ENCODE results near the gene KRT81. TPM values are rescaled to one million over a fixed set of nuclear protein-coding genes. Genes with fewer than 3 reads are reported as not detected.
A peak's percentile ranks its signal among the peaks of the same experiment; 100 is the strongest.
"Not testable (repeated sequence)": the region's sequence is repeated elsewhere in the genome, so short reads cannot be mapped to it uniquely, and the experiment has no call there.

KRT81 gene
- total and polyA plus RNA-seq, 2 donors from 2014 or later, result not detected

DNA sequence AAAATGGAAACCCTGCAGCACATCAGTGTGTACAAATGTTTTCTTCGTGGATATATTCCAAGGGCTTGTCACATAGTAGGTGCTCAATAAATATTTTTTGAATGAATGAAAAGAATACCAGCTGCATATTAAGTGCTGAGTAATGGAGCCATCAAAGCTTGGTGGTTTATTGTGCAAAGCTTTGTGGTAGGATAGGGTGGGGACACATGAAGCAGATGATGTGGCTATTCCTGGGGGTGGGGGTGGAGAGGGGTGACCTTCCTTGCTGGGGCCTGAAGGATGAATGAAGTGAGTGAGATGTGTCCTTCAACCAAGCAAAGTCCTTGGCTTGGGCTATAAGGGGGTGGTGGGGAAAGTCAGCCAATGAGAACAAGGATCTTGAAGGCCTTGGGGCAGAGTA is 4.3 kb upstream of the KRT81 start:
- Histone ChIP-seq H3K4me1 (ENCODE audit: control insufficient read depth in 2 of 3, insufficient read depth in 2 of 3, low read depth in 1 of 3, low read length in 3 of 3) (no peaks in the 10 kb centered on the region), H3K4me3 (ENCODE audit: low read length in 3 of 3) (no peak overlapping the region), H3K36me3 (ENCODE audit: control insufficient read depth in 2 of 3, insufficient read depth in 3 of 3, low read length in 3 of 3) (no peaks in the 10 kb centered on the region), H3K9ac (ENCODE audit: low read length in 3 of 3) (no peak overlapping the region), H3K9me3 (ENCODE audit: control insufficient read depth in 2 of 3, insufficient read depth in 1 of 3, low read length in 3 of 3) (no peaks in the 10 kb centered on the region), H3K27me3 (ENCODE audit: control insufficient read depth, insufficient read depth, low read length) (peaks cover 10% of the 10 kb centered on the region), H3K27ac (ENCODE audit: low read depth in 2 of 2, low read length in 2 of 2) (no peak overlapping the region)
- DNase-seq (peak in 1 of 5 donors; percentile 0), FAIRE-seq (no peak)
- intact Hi-C loops (cut with DNase I), result no loop called here
- TF ChIP-seq, protein P1, sequence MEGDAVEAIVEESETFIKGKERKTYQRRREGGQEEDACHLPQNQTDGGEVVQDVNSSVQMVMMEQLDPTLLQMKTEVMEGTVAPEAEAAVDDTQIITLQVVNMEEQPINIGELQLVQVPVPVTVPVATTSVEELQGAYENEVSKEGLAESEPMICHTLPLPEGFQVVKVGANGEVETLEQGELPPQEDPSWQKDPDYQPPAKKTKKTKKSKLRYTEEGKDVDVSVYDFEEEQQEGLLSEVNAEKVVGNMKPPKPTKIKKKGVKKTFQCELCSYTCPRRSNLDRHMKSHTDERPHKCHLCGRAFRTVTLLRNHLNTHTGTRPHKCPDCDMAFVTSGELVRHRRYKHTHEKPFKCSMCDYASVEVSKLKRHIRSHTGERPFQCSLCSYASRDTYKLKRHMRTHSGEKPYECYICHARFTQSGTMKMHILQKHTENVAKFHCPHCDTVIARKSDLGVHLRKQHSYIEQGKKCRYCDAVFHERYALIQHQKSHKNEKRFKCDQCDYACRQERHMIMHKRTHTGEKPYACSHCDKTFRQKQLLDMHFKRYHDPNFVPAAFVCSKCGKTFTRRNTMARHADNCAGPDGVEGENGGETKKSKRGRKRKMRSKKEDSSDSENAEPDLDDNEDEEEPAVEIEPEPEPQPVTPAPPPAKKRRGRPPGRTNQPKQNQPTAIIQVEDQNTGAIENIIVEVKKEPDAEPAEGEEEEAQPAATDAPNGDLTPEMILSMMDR (IDR thresholded peaks at IDR 0.05; ENCODE audit: borderline replicate concordance, extremely low read depth, insufficient read depth), result no peak

DNA sequence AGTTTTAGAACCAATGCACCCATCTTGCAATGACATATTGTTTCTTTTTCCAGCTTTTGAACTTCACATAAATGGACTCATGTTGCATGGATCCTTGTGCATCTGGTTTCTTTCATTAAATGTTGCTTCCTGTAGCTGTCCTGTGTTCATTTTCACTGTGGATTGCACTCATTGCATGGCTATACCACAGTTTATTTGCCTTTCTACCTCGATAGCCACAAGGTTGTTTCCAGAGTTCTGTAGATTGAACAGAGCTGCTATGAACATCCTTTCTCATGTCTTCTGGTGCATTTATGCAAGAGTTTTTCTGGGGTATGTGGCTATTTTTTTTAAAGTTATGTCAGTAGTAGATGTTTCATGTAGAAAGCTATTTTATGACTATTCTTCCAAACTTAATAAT is 3.5 kb upstream of the KRT81 start:
- DNase-seq (no peak), FAIRE-seq (no peak)
- Histone ChIP-seq H3K9ac (ENCODE audit: low read length in 3 of 3) (no peak overlapping the region), H3K4me1 (ENCODE audit: control insufficient read depth in 2 of 3, insufficient read depth in 2 of 3, low read depth in 1 of 3, low read length in 3 of 3) (no peaks in the 10 kb centered on the region), H3K27me3 (ENCODE audit: control insufficient read depth, insufficient read depth, low read length) (peaks cover 10% of the 10 kb centered on the region), H3K4me3 (ENCODE audit: low read length in 3 of 3) (no peak overlapping the region), H3K36me3 (ENCODE audit: control insufficient read depth in 2 of 3, insufficient read depth in 3 of 3, low read length in 3 of 3) (no peaks in the 10 kb centered on the region), H3K27ac (ENCODE audit: low read depth in 2 of 2, low read length in 2 of 2) (no peak overlapping the region), H3K9me3 (ENCODE audit: control insufficient read depth in 2 of 3, insufficient read depth in 1 of 3, low read length in 3 of 3) (no peaks in the 10 kb centered on the region)
- intact Hi-C loops (cut with DNase I), result no loop called here
- TF ChIP-seq, protein P1 (IDR thresholded peaks at IDR 0.05; ENCODE audit: borderline replicate concordance, extremely low read depth, insufficient read depth), result no peak

DNA sequence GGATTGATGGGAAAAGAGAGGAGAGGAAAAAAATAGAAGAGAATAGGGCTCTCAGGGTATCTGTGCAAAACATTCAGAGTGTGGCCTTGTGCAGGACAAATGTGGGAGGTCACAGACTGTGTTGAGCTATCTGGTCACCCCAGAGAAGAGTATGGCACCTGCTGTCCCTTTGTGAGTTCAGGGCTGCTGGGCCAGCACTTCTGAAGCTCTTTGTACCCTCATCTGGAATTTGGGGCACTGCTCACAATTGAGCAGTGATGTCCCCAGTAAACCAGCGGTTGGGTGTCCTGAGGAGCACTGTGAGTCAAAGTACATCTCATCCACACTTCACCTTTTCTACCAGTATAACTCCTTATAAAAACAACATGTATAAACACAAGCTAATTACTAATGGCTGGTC is 2.6 kb upstream of the KRT81 start:
- Histone ChIP-seq H3K4me1 (ENCODE audit: control insufficient read depth in 2 of 3, insufficient read depth in 2 of 3, low read depth in 1 of 3, low read length in 3 of 3) (no peaks in the 10 kb centered on the region), H3K27ac (ENCODE audit: low read depth in 2 of 2, low read length in 2 of 2) (no peak overlapping the region), H3K9me3 (ENCODE audit: control insufficient read depth in 2 of 3, insufficient read depth in 1 of 3, low read length in 3 of 3) (no peaks in the 10 kb centered on the region), H3K27me3 (ENCODE audit: control insufficient read depth, insufficient read depth, low read length) (peaks cover 10% of the 10 kb centered on the region), H3K9ac (ENCODE audit: low read length in 3 of 3) (no peak overlapping the region), H3K4me3 (ENCODE audit: low read length in 3 of 3) (no peak overlapping the region), H3K36me3 (ENCODE audit: control insufficient read depth in 2 of 3, insufficient read depth in 3 of 3, low read length in 3 of 3) (no peaks in the 10 kb centered on the region)
- TF ChIP-seq, protein P1 (IDR thresholded peaks at IDR 0.05; ENCODE audit: borderline replicate concordance, extremely low read depth, insufficient read depth), result no peak
- FAIRE-seq, result no peak
- intact Hi-C loops (cut with DNase I), result no loop called here
- peak in 2 of 5 donors; percentile 2 to 4 for DNase-seq

DNA sequence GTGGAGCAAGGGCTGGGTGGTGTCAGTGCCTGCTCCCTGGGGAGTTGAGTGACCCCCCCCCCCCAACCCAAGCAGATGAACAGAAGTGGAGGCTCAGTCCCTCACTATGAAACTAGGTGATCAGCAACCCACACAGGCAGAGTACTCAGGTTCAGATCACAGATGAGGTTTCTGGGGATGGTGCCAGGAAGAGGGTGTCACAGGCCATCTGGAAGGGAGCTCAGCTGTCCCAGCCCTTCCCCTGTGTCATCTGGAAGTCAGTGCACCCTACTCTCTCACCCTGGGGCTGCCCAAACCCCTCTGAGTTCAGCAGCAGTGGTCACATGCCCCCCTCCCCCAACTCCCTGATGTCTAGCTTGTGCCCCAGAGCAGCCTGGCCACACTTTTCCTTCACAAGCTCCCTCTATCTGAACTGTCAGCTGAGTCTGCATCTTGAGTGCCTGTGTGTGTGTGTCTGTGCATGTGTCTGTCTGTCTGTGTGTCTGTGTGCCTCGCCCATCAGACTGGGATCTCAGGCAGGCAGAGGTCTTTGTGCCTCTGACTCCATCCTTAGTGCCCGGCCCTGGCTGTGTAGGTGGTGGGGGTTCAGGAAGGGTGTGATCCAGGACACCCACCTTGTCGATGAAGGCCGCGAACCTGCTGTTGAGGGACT is 725 bp downstream of the KRT81 start:
- H3K27me3 ChIP-seq (ENCODE audit: control insufficient read depth, insufficient read depth, low read length); H3K27ac ChIP-seq (ENCODE audit: low read depth in 2 of 2, low read length in 2 of 2); H3K9ac ChIP-seq (ENCODE audit: low read length in 3 of 3); DNase-seq; intact Hi-C loops (cut with DNase I); H3K4me1 ChIP-seq (ENCODE audit: control insufficient read depth in 2 of 3, insufficient read depth in 2 of 3, low read depth in 1 of 3, low read length in 3 of 3); H3K9me3 ChIP-seq (ENCODE audit: control insufficient read depth in 2 of 3, insufficient read depth in 1 of 3, low read length in 3 of 3); FAIRE-seq; H3K4me3 ChIP-seq (ENCODE audit: low read length in 3 of 3); H3K36me3 ChIP-seq (ENCODE audit: control insufficient read depth in 2 of 3, insufficient read depth in 3 of 3, low read length in 3 of 3): not testable (repeated sequence)

DNA sequence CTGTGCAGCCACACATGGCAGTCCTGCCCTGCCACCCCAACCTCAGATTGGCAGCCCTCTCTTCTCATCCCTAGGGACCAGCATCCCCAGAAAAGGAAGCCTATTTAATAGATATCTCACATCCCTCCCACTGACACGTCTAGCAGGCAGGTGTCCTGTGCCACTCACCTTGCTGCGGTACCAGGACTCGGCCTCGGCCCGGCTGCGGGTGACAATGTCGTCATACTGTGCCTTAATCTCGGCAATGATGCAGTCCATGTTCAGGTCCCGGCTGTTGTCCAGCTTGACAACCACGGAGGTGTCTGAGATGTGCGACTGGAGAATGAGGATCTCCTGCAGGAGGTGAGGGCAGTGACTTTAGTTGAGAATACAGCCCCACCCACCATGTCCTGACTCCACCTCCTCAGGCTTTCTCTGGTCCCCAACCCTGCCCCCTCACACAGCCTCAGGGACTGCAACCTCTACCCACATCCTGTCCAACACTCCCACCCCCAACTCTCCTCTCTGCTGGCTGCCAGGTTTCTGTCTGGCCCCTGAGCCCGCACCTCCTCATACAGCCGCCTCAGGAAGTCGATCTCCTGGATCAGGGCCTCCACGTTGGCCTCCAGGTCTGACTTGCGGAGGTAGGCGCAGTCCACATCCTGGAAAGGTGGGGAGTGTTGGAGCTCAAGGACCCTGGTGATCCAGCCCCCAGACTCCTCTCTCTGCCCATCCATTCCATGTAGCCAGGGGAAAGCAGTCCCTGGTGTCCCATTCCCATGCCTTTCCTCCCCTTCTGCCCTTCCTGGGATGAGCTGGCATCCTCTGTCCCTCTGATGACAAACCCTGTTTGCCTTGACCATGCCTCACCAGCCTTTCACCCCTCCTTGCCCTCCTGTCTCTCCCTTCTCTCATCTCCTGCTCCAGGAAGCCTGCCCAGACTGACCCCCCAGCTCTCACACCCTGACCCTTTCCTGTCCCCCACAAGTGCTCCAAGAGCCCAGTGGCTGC is 3.2 kb downstream of the KRT81 start:
- H3K9ac ChIP-seq (ENCODE audit: low read length in 3 of 3); H3K9me3 ChIP-seq (ENCODE audit: control insufficient read depth in 2 of 3, insufficient read depth in 1 of 3, low read length in 3 of 3); intact Hi-C loops (cut with DNase I); DNase-seq; H3K4me1 ChIP-seq (ENCODE audit: control insufficient read depth in 2 of 3, insufficient read depth in 2 of 3, low read depth in 1 of 3, low read length in 3 of 3); H3K27me3 ChIP-seq (ENCODE audit: control insufficient read depth, insufficient read depth, low read length); H3K27ac ChIP-seq (ENCODE audit: low read depth in 2 of 2, low read length in 2 of 2); H3K36me3 ChIP-seq (ENCODE audit: control insufficient read depth in 2 of 3, insufficient read depth in 3 of 3, low read length in 3 of 3); FAIRE-seq; H3K4me3 ChIP-seq (ENCODE audit: low read length in 3 of 3): not testable (repeated sequence)
